Activated T-cell treated with anti-CD3 and anti-CD28 coated beads, Interleukin-2, amount 50 U/mL, for 1 hour (primary cell): ENCODE measurements around the gene MED23.

Experiments
- DNase-seq: peaks from one replicate; pipeline ENCODE4 v3.0.0-alpha.2; 2020

MED23 gene, protein sequence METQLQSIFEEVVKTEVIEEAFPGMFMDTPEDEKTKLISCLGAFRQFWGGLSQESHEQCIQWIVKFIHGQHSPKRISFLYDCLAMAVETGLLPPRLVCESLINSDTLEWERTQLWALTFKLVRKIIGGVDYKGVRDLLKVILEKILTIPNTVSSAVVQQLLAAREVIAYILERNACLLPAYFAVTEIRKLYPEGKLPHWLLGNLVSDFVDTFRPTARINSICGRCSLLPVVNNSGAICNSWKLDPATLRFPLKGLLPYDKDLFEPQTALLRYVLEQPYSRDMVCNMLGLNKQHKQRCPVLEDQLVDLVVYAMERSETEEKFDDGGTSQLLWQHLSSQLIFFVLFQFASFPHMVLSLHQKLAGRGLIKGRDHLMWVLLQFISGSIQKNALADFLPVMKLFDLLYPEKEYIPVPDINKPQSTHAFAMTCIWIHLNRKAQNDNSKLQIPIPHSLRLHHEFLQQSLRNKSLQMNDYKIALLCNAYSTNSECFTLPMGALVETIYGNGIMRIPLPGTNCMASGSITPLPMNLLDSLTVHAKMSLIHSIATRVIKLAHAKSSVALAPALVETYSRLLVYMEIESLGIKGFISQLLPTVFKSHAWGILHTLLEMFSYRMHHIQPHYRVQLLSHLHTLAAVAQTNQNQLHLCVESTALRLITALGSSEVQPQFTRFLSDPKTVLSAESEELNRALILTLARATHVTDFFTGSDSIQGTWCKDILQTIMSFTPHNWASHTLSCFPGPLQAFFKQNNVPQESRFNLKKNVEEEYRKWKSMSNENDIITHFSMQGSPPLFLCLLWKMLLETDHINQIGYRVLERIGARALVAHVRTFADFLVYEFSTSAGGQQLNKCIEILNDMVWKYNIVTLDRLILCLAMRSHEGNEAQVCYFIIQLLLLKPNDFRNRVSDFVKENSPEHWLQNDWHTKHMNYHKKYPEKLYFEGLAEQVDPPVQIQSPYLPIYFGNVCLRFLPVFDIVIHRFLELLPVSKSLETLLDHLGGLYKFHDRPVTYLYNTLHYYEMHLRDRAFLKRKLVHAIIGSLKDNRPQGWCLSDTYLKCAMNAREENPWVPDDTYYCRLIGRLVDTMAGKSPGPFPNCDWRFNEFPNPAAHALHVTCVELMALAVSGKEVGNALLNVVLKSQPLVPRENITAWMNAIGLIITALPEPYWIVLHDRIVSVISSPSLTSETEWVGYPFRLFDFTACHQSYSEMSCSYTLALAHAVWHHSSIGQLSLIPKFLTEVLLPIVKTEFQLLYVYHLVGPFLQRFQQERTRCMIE (N-terminal part only)

DNA sequence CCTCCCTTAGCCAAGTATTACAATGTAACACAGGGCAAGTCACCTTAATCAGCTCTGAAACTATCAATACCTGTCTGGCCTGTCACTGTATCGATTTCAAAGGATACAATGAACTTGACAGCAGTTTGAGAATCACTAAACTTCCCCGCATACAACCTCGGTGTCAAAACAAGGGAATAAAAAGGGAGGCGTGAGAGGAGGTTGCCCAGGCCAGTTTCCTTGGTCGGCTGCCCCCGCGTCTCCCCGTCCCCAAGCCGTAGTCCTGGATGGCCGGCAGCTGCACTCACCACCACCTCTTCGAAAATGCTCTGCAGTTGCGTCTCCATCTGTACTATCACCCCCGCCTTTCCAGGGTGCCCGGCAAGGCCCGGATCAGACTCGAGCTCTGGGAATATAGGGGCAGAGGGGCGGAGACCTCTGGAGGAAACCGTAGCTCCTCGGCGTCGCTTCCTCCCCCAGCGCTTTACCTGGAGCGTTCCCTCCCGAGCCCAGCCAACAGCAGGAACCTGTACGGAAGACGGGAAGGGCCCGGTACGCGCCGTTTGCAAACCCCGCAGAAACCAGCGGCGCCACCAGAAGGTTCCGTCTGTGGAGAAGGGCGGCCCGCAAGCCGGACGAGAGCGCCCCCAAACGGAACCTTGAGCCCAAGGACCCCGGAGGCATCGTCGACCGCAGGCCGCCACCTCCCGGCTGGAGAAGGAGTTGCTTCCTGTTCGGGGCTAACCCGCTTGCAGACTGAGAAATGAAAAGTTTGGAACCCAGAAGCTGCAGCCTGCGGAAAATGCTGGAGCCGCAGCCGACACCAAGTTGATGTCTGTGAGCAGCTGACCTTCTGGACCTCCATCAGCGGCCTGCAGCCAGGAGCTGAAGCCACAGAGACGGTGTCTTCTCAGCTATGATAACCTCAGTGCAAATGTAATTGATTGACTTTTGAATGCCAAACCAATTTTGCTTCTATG, at the start of gene MED23:
MED23 (minus strand) TSS at position 519 of the 959 bp plus-strand sequence; CDS start at position 326, 193 bp downstream.
- DNase-seq, result peak; percentile 99

DNA sequence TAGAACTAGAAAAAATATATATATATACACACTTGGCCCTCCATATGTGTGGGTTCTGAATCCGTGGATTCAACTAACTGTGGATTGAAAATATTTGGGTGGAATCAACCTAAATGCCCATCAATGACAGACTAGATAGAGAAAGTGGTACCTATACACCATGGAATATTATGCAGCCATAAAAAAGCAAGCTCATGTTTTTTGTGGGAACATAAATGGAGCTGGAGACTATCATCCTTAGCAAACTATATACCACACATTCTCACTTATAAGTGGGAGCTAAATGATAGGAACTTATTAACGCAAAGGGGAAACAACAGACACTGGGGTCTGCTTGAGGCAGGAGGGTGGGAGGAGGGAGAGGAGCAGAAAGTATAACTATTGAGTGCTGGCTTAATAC, 45.1 kb upstream of the MED23 start:
- DNase-seq, result no peak

DNA sequence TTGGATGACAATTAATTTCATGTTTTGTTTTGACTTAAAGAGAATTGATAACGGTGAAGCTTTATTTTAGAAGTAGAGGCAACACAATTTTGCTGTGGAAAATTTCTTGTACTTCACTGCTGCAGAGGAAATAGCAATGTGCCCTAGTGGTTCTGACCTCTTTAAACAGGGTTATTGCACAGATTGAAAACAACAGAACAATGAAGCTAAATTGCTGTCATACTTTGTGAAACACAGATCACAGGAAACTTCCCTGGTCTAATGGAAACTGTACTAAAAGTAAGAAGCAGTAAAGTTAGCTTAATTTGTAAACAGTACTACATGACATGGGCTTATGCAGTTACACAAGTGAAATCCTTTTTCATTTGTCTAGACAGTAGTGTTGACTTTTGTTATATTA, 41.8 kb upstream of the MED23 start:
- no peak for DNase-seq

DNA sequence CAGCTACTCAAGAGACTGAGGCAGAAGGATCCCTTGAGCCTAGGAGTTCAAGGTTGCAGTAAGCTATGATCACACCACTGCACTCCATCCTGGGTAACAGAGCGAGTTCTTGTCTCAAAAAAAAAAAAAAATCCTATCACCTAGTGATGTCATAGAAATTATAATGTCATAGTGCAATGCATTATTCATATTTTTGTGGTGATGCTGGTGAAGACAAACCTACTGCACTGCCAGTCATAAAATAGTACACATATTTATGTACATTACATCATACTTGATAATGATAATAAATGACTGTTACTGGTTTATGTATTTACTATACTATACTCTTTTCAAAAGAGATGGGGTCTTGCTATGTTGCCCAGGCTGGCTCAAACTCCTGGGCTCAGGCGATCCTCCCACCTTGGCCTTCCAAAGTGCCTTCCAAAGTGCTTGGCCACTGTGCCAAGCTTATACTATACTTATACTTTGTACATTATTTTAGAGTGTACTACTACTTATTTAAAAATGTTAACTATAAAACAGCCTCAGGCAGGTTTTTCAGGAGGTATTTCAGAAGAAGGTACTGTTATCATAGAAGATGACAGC, 35.6 kb upstream of the MED23 start:
- no peak for DNase-seq

DNA sequence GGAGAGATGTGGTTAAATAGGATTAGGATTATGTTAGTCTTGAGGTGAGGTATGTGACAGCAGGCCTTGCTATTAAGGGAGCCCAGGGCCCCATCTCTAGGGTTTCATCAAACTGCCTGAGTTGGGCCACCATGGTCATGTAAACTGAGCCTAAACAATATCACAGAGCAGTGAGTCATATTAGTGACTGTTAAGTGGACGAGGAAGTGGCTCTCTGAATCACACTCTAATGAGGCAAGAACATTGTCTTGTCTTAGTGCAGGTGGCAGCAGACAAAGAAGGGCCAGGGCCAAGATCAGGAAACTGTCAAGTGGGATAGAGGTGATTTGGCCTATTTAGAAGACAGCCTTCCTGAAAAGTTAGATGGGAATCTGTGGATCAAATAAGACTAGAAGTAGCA, 32.2 kb upstream of the MED23 start:
- DNase-seq, result no peak

DNA sequence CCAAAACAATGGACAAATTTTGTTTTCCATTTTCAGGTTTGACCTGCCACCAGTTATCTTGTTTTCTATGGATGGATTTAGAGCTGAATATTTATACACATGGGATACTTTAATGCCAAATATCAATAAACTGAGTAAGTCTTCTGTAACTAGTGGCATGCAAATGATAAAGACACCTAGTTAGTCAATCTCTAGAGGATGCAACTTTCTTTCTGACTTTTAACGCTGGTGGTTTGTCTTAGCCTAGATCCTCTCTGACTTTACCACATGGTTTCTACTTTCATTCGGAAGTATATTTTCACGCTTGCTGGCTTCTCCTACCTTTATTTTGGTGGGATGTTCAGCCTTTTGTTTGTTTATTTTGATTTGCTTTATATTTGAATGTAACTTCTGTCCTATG, 30.2 kb upstream of the MED23 start:
- DNase-seq, result no peak

DNA sequence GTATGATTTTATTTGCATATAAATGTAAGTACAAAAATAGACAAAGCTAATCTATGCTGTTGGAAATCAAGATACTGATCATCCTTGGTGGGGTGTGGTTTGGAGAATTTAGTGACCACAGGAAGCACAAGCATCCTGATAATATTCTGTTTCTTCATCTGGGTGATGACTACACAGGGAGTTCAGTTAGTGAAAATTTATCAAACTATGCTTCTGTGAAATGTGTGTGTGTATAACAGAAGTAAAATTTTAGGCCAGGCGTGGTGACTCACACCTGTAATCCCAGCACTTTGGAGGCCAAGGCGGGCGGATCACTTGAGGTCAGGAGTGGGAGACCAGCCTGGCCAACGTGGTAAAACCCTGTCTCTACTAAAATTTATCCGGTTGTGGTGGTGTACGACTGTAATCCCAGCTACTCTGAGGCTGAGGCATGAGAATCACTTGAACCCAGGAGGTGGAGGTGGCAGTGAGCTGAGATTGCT, 29.6 kb upstream of the MED23 start:
- DNase-seq, result no peak

DNA sequence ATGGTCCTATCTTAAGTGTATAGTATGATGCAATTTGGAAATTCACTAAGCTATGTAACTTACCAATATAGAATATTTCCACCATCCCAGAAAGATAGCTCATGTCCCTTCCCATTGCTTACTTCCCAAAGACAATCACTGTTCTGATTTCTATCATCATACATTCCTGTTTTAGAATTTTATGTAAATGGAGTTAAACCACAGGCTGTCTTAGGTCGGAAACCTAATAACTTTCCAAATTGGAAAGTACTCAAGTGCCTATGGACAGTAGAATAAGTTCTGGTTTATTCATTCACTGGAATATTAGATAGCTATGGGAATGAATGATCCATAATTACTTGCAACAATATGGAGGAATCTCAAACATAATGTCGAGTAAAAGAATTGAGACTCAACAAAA, 29.2 kb upstream of the MED23 start:
- no peak for DNase-seq

DNA sequence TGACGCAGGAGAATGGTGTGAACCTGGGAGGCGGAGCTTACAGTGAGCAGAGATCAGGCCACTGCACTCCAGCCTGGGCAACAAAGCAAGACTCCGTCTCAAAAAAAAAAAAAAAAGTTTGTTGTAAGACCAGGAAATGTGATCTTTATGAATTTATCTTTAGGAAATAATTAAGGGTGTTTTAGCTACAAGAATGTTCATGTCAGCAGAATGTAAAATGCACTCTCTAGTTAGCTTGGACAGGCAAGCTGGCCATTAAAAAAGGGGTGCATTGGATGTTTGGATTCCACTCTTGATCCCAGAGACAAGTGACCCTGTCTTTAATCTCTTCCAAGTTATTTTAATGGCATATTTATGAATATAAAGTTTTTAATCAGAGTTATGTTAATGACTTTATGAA, 28.6 kb upstream of the MED23 start:
- no peak for DNase-seq

DNA sequence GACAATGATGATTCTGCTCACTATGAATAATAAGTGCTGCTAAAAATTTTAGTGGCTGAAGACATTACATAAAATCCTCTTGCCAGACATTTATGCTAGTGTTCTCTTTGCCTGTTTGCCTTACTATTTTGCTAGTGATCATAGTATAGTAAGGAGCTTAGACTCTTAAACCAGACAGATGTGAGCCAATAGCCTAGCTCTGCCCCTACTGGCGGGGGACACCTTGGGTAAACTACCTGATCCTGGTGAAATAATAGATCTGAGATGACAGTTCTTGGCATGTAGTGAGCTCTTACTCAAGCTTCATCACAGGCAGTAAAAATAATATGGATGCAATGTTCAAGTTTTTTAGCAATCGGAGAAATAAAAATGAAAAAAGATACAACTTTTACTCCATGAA, 27.9 kb upstream of the MED23 start:
- DNase-seq, result no peak

DNA sequence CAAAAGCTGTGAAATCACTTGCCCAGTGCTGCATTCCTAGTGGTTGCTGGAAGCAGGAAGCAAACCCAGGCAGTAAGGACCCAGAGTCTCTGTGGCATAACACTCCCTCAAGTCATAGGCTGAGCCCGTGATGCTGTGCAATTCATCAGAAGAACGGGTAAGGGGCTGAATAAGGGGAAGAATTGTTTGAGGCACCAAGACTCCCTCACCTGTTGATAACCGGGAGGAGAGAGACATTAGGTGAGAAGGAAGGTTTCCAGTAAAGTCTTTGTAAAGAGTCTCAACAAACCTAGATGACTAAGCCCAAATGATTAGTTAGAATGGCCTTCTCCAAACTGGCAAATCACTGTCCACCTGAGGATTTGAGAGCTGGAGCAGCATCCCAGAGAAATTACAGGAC, 27.3 kb upstream of the MED23 start:
- no peak for DNase-seq

DNA sequence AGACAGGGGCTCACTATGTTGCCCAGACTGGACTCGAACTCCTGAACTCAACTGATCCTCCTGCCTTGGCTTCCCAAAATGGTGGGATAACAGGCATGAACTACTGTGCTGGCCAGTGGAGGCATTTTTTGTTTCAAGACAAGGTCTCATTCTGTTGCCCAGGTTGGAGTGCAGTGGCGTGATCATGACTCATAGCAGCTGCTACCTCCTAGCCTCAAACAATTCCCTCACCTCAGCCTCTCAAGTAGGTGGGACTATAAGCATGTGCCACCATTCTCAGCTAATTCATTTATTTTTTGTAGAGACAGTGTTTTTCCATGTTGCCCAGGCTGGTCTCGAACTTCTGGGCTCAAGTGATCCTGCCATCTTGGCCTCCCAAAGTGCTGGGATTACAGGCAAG, 26.3 kb upstream of the MED23 start:
- DNase-seq, result no peak

DNA sequence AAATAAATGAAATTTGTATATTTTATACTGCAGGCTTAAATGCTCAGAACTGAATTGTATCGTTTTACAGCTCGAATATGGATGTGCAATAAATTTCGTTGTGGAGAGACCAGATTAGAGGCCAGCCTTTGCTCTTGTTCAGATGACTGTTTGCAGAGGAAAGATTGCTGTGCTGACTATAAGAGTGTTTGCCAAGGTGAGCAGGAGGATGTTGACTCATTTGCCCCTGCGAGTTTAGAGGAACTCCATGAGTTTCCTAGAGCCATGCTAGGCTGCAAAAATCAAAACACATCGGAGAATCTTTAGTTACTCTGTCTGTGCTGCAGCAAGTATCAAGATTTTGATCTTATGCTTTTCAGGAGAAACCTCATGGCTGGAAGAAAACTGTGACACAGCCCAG, 24.4 kb upstream of the MED23 start:
- DNase-seq, result no peak

DNA sequence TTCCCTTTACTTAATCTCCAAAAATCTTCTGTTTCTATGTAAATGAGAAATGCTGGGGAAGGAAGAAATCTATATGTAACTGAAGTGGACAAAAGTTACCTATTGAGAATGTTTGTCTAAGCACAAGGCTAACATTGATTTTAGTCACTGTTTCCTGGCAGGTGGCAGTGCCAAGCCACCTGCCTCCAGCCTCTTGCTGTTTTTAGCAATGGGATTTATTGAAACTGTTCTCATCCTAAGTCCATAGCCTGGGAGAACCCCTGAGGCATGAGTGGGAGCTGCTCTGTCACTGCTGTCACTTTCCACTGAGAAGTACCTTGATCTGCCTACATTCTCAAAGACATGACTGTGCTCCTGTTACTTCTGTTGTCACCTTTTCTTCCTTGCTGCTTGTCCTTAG, 23.7 kb upstream of the MED23 start:
- no peak for DNase-seq

DNA sequence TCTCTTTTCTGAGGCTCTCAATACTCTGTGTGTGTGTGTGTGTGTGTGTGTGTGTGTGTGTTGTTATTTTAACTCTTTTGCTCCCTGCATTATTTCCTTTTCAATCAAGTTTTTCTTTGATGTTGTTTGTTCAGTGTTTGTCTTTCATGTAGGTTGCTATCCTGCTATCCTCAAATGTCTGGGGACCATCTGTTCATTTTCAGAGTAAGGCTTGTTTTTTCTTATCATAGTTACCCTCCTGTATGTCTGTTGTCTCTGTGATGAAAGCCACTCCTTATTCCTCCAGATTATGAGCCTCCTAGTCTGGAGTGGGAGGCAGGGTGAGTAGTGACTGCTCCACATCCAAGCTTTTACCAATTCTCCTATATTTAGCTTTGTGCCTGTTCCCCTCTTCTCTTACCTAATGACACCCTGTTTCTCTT, 18.2 kb upstream of the MED23 start:
- DNase-seq, result no peak

DNA sequence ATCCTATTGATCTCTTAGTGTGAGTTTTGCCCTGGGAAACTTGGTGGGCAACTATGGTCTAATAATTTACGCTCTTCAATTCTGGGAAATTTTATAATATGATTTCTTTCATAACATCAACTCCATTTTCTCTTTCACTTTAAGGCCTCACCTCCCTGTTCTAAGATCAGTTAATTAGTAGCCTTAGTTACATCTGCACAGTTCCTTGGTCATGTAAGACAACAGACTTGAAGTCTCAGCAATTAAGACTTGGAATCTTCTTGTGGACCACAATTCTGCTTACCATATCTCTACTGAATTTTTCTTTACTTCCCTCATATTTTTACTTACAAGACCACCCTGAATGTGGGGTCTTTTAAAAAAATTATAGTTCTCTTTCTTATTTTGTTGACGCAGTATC, 17.8 kb upstream of the MED23 start:
- no peak for DNase-seq

DNA sequence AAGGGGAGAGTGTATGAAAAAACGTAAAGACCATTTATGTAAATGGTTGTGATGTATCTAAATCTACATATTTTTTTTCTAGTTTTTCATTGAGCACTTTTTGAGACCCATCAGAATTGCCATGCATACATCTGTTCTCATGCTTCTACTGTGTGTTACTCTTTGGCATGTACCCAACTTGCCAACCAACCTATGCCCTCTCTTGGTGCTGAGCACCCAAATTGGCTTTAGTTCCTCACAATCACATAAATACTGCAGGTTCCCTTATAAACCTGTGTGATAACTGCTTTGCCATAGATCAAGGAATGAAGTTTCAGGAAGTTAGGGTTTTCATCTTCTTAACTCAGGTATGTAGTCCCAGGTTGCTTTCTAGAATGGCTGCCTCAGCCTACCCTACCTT, 16.9 kb upstream of the MED23 start:
- DNase-seq, result no peak

DNA sequence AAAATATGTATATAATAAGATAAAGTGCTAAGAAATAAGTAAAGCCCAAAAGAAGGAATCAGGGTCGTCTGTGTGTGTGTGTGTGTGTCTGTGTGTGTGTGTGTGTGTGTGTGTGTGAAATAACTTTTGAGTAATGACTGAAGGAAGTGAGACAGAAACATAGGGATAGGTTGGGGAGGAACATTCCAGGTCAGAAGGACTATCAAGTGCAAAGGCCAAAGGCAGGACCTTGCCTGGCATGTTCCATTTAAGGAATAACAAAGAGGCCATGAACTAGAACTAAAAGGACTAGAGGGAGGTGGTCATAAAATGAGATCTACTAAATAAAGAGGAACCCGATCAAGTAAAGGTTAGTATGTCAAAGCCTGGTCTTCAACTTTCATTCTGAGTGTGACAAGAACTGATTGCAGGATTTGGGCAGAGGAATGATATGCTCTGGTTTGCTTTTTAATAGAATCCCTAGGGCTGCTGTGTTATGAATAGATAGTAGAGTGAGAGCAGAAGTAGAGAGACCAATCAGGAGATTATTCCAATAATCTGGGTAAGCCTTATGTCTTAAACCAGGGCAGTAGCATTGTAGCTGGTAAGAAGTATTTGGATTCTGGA, 15.9 kb upstream of the MED23 start:
- DNase-seq, result no peak

DNA sequence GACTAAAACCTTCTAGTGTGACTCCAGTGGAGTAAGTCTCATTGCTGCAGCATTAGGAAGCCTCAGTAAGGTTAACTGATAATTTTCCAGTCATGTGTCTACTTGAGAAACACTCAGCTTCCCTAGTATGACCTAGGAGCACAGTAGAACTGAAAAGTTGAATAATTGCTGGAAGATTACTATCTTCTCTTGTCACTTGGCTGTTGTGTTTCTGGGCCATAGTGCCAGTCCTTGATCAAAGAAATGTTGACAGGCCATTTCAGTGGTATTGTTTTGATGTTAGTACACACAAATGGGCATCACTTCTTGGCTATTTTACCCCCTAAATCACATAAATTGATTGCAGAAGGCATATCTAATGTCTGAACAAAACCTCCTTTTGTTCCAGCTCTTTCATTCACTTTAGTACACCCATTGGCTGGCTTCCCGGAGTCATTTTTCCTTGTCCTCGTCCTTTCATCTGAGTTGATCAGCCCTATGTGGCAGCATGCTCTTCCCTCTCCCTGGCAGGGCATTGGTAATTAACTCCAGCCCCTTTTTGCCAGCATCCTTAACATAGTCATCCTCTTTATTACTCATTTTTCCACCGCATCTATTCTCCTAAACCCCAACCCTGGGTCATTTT, 15.1 kb upstream of the MED23 start:
- no peak for DNase-seq

DNA sequence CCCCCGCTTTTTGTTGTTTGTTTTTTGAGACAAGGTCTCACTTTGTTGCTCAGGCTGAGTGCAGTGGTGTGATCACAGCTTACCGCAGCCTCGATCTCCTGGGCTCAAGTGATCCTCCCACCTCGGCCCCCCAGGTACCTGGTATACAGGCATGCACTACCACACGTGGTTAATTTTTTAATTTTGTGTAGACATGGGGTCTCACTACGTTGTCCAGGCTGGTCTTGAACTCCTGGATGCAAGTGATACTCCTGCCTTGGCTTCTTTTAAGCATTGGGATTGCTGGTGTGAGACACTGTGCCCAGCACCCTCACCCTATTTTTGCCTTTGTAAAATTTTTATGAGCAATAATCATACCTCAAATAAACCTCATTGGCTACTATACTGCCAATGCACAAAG, 14.5 kb upstream of the MED23 start:
- no peak for DNase-seq

DNA sequence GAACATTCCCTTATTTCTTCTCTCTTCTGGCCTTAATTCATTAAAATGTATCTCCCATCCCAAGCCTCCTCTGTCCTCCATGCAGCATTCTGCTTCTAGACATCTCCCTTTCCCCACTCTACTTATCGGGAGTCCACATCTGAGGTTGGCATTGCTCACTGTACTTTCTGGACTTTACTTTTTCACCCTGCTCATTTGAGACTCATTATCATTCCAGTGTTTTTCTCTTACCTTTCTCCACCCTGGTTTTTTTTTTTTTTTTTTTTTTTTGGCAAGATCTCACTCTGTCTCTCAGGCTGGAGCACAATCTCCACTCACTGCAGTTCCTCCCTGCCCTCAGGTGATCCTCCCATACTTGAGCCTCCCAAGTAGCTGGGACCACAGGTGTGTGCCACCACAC, 13.5 kb upstream of the MED23 start:
- DNase-seq, result no peak
